CD14-positive monocyte (primary cell): Measurements from ENCODE around the gene EEIG1. TPM values are rescaled to one million over a fixed set of nuclear protein-coding genes. Genes with fewer than 3 reads are reported as not detected.
A peak's percentile ranks its signal among the peaks of the same experiment; 100 is the strongest.

Source experiments
- DNase-seq, 3 donors: peaks; one replicate each; pipeline ENCODE4 v3.0.0-alpha.2; 2011 to 2022
- H2AFZ ChIP-seq: 2 replicates; pipeline ENCODE4 v1.6.0; 2012; ENCODE audit warnings: mild to moderate bottlenecking, low read depth, low read length, inconsistent platforms; ENCODE audit not compliant: insufficient read depth, poor library complexity, severe bottlenecking
- H3K27ac ChIP-seq, 2 donors: 1 replicate in 1 of 2; 2 replicates in 1 of 2; pipeline ENCODE4 v1.5.1; 2012 to 2013; ENCODE audit warnings: low read length in 2 of 2, control low read depth in 1 of 2, inconsistent platforms in 1 of 2, low read depth in 1 of 2, mild to moderate bottlenecking in 1 of 2
- H3K27me3 ChIP-seq, 2 donors: one replicate each; pipeline versions ENCODE4 v1.6.0 to v1.6.1; 2011 to 2013; ENCODE audit warnings: low read length in 2 of 2; ENCODE audit not compliant: control insufficient read depth in 2 of 2, insufficient read depth in 2 of 2
- H3K36me3 ChIP-seq, 2 donors: replicated peaks in 1 of 2; 1 replicate in 1 of 2; 2 replicates in 1 of 2; pipeline versions ENCODE4 v1.5.1 to v1.6.1; 2012 to 2013; ENCODE audit warnings: low read length in 2 of 2, control low read depth in 1 of 2, inconsistent platforms in 1 of 2, mild to moderate bottlenecking in 1 of 2; ENCODE audit not compliant: insufficient read depth in 2 of 2, control insufficient read depth in 1 of 2
- H3K4me1 ChIP-seq, 2 donors: 1 replicate in 1 of 2; 2 replicates in 1 of 2; pipeline versions ENCODE4 v1.5.1 to v1.6.1; 2012 to 2013; ENCODE audit warnings: low read length in 2 of 2, control low read depth in 1 of 2, inconsistent platforms in 1 of 2, mild to moderate bottlenecking in 1 of 2, moderate library complexity in 1 of 2; ENCODE audit not compliant: insufficient read depth in 2 of 2, control insufficient read depth in 1 of 2
- H3K4me2 ChIP-seq: replicated peaks from 2 replicates; pipeline ENCODE3; 2012; ENCODE audit warnings: low read length, moderate library complexity, mild to moderate bottlenecking; ENCODE audit not compliant: poor library complexity, severe bottlenecking; ENCODE audit errors: extremely low read depth
- H3K4me3 ChIP-seq, 3 experiments: fragments of 200-600 bp in 1 of 3; sonication (generic) in 1 of 3; replicated peaks in 1 of 3; 1 replicate in 2 of 3; 2 replicates in 1 of 3; pipeline ENCODE4 v1.5.1; 2011 to 2013; ENCODE audit warnings: low read length in 3 of 3, mild to moderate bottlenecking in 3 of 3, control low read depth in 2 of 3, low read depth in 2 of 3, inconsistent platforms in 1 of 3, moderate library complexity in 1 of 3
- H3K79me2 ChIP-seq: 2 replicates; pipeline ENCODE4 v1.6.0; 2012; ENCODE audit warnings: mild to moderate bottlenecking, control low read depth, inconsistent platforms, low read length, moderate library complexity; ENCODE audit not compliant: insufficient read depth
- H3K9ac ChIP-seq: 2 replicates; pipeline ENCODE4 v1.6.0; 2017; ENCODE audit warnings: low read length, mild to moderate bottlenecking; ENCODE audit not compliant: insufficient read depth, poor library complexity, severe bottlenecking
- H3K9me3 ChIP-seq, 2 donors: replicated peaks in 1 of 2; 1 replicate in 1 of 2; 2 replicates in 1 of 2; pipeline versions ENCODE4 v1.5.1 to v1.6.1; 2012 to 2013; ENCODE audit warnings: low read length in 2 of 2, control low read depth in 1 of 2; ENCODE audit not compliant: control insufficient read depth in 1 of 2, insufficient read depth in 1 of 2
- H4K20me1 ChIP-seq: 2 replicates; pipeline ENCODE4 v1.6.0; 2012; ENCODE audit warnings: mild to moderate bottlenecking, low read length, control low read depth, moderate library complexity; ENCODE audit not compliant: insufficient read depth
- H3K27ac Mint-ChIP-seq, 7 donors: one replicate each; pipeline ENCODE4 v1.8.0; 2020; ENCODE audit warnings: mild to moderate bottlenecking in 7 of 7, mixed read lengths in 7 of 7, moderate library complexity in 6 of 7, inconsistent platforms in 2 of 7
- H3K27me3 Mint-ChIP-seq, 3 donors: one replicate each; pipeline ENCODE4 v1.8.0; 2021 to 2022; ENCODE audit warnings: low read depth in 3 of 3, mild to moderate bottlenecking in 3 of 3, mixed read lengths in 3 of 3, moderate library complexity in 3 of 3, inconsistent platforms in 1 of 3
- H3K36me3 Mint-ChIP-seq, 2 donors: one replicate each; pipeline ENCODE4 v1.8.0; 2020; ENCODE audit warnings: mixed read lengths in 2 of 2, inconsistent platforms in 1 of 2, mild to moderate bottlenecking in 1 of 2
- H3K4me1 Mint-ChIP-seq: one replicate; pipeline ENCODE4 v1.8.0; 2020; ENCODE audit warnings: mild to moderate bottlenecking, mixed read lengths
- H3K4me3 Mint-ChIP-seq, 2 donors: one replicate each; pipeline ENCODE4 v1.8.0; 2020; ENCODE audit warnings: mild to moderate bottlenecking in 2 of 2, mixed read lengths in 2 of 2, moderate library complexity in 1 of 2
- H3K9me3 Mint-ChIP-seq, 7 donors: one replicate each; pipeline ENCODE4 v1.8.0; 2020 to 2022; ENCODE audit warnings: mixed read lengths in 7 of 7, mild to moderate bottlenecking in 6 of 7, moderate library complexity in 6 of 7, inconsistent platforms in 2 of 7
- CTCF ChIP-seq: fragments of 200-600 bp; IDR thresholded peaks from one replicate; pipeline ENCODE4 v1.8.0; 2022; ENCODE audit warnings: antibody characterized with exemption, mild to moderate bottlenecking
- WGBS: methylation state at CpG from one replicate; pipeline ENCODE4 v1.1.5; 2013; ENCODE audit warnings: missing lambda C conversion rate; ENCODE audit not compliant: insufficient coverage; 5-methylcytosine and 5-hydroxymethylcytosine counted together
- intact Hi-C, 2 donors: fragments of 100-400 bp; cut with micrococcal nuclease; formaldehyde crosslinking; loops; one replicate each; pipeline versions ENCODE4 v1.15.0 to v1.15.1; 2023
- polyA plus RNA-seq, 3 donors: library from polyadenylated mRNA; depleted of rRNA in 1 of 3; unstranded in 2 of 3; stranded (reverse) in 1 of 3; fragments of 300-500 nt in 2 of 3; fragments of >200 nt in 1 of 3; fragmentation: Illumina TruSeq in 2 of 3; gene quantifications; 1 replicate in 2 of 3; 2 replicates in 1 of 3; pipeline ENCODE4 v1.2.3, GENCODE V29; 2012 to 2021

EEIG1 gene
- polyA plus RNA-seq, 3 donors, result 0.86 to 2.3 (median 2.1) TPM

- Mint-ChIP-seq H3K9me3 (peaks cover 0 to 4% (median 0%) of the 10 kb centered on the region in 7 donors), H3K27ac (peak overlapping the region in 1 of 7 donors; percentile 10), H3K27me3 (peaks cover 15 to 20% (median 16%) of the 10 kb centered on the region in 3 donors), H3K36me3 (peaks cover 0 to 3% of the 10 kb centered on the region in 2 donors), H3K4me3 (no peak overlapping the region), H3K4me1 (peaks cover 33% of the 10 kb centered on the region)
- Histone ChIP-seq H3K9ac (no peak overlapping the region), H3K4me2 (no peak overlapping the region), H3K27ac (no peak overlapping the region), H3K27me3 (peaks cover 5 to 13% of the 10 kb centered on the region in 2 donors), H3K4me3 (no peak overlapping the region), H3K36me3 (no peaks in the 10 kb centered on the region), H3K9me3 (no peaks in the 10 kb centered on the region), H4K20me1 (peaks cover 12% of the 10 kb centered on the region), H3K4me1 (peaks cover 23 to 32% of the 10 kb centered on the region in 2 donors), H3K79me2 (no peaks in the 10 kb centered on the region), H2AFZ (no peak overlapping the region)
- intact Hi-C loops, result no loop called here
- DNase-seq, result no peak
- 94% methylated on average over 2 of the region's 6 CpGs for WGBS
- TF ChIP-seq CTCF, result no peak
Measured at GRCh38 chr9:127976498-127976897, 4.3 kb downstream of the EEIG1 start.

GRCh38 chr9:127975376-127976315, 5.1 kb downstream of the EEIG1 start:
- H3K4me3 Mint-ChIP-seq, result peak overlapping the region in 1 of 2 donors; percentile 52
- peaks cover 0 to 4% (median 0%) of the 10 kb centered on the region in 7 donors for H3K9me3 Mint-ChIP-seq
- Histone ChIP-seq H3K27me3 (peaks cover 5 to 13% of the 10 kb centered on the region in 2 donors), H3K27ac (no peak overlapping the region), H3K4me2 (no peak overlapping the region), H3K9me3 (no peaks in the 10 kb centered on the region), H3K79me2 (no peaks in the 10 kb centered on the region), H3K36me3 (no peaks in the 10 kb centered on the region), H3K4me3 (no peak overlapping the region), H3K4me1 (peaks cover 20 to 33% of the 10 kb centered on the region in 2 donors), H3K9ac (no peak overlapping the region), H4K20me1 (peaks cover 12% of the 10 kb centered on the region), H2AFZ (no peak overlapping the region)
- H3K4me1 Mint-ChIP-seq, result peaks cover 28% of the 10 kb centered on the region
- intact Hi-C loops, result no loop called here
- no peak overlapping the region for H3K27ac Mint-ChIP-seq
- peaks cover 15 to 20% (median 16%) of the 10 kb centered on the region in 3 donors for H3K27me3 Mint-ChIP-seq
- TF ChIP-seq CTCF, result no peak
- 90% methylated on average over 10 of the region's 10 CpGs for WGBS
- peak in 1 of 3 donors; percentile 2 for DNase-seq
- peaks cover 0 to 3% of the 10 kb centered on the region in 2 donors for H3K36me3 Mint-ChIP-seq
